MCF 10A (cell line): Measurements from ENCODE around the gene AMPD2. TPM values are rescaled to one million over a fixed set of nuclear protein-coding genes. Genes with fewer than 3 reads are reported as not detected.
A peak's percentile ranks its signal among the peaks of the same experiment; 100 is the strongest.

Experiments
- BruUV-seq: library from RNA; stranded (reverse); fragments of 400-500 nt; replicated peaks from 2 replicates; lab custom pipeline; 2021; lab: Mats Ljungman, UMichigan
- CTCF ChIA-PET: fragments of 300-600 bp; sonication (Branson Sonifier 250); formaldehyde crosslinking; extraction: SDS; loops from one replicate; lab custom pipeline; 2021; ENCODE audit warnings: antibody characterized with exemption, inconsistent platforms; lab: Yijun Ruan, JAX
- POLR2A ChIA-PET: fragments of 300-600, 350-650 bp; sonication (Branson Sonifier 250); formaldehyde crosslinking; extraction: SDS; loops from one replicate; lab custom pipeline; 2020; ENCODE audit warnings: antibody characterized with exemption, inconsistent platforms; lab: Yijun Ruan, JAX
- DNase-seq: peaks from one replicate; pipeline ENCODE4 v3.0.0-alpha.2; 2018; ENCODE audit not compliant: unreplicated experiment
- H3K27ac Mint-ChIP-seq: one replicate; pipeline ENCODE4 v1.8.0; 2022; ENCODE audit warnings: mild to moderate bottlenecking, low read depth, mixed read lengths; ENCODE audit not compliant: unreplicated experiment
- H3K27me3 Mint-ChIP-seq: one replicate; pipeline ENCODE4 v1.8.0; 2022; ENCODE audit warnings: mixed read lengths; ENCODE audit not compliant: insufficient read depth, unreplicated experiment
- H3K36me3 Mint-ChIP-seq: one replicate; pipeline ENCODE4 v1.8.0; 2022; ENCODE audit warnings: mild to moderate bottlenecking, moderate library complexity, mixed read lengths; ENCODE audit not compliant: insufficient read depth, unreplicated experiment
- H3K4me1 Mint-ChIP-seq: one replicate; pipeline ENCODE4 v1.8.0; 2022; ENCODE audit warnings: mixed read lengths; ENCODE audit not compliant: insufficient read depth, unreplicated experiment
- H3K4me3 Mint-ChIP-seq: one replicate; pipeline ENCODE4 v1.8.0; 2022; ENCODE audit warnings: mild to moderate bottlenecking, moderate library complexity, mixed read lengths; ENCODE audit not compliant: unreplicated experiment
- H3K9me3 Mint-ChIP-seq: one replicate; pipeline ENCODE4 v1.8.0; 2022; ENCODE audit warnings: mixed read lengths; ENCODE audit not compliant: unreplicated experiment
- intact Hi-C: fragments of 100-400 bp; cut with micrococcal nuclease; formaldehyde crosslinking; loops from 2 replicates; pipeline ENCODE4 v1.14.1; 2022
- total RNA-seq: library from RNA; stranded (reverse); gene quantifications from 2 replicates; pipeline ENCODE4 v1.2.3, GENCODE V29; 2022
- TF ChIP-seq, protein P1 (sequence below): fragments of 200-600 bp; IDR thresholded peaks from one replicate; pipeline ENCODE4 v1.8.0; 2022; ENCODE audit warnings: antibody characterized with exemption, mild to moderate bottlenecking; ENCODE audit not compliant: unreplicated experiment

The AMPD2 gene
- total RNA-seq, 1 experiment from 2014 or later: 49.5 TPM

DNA sequence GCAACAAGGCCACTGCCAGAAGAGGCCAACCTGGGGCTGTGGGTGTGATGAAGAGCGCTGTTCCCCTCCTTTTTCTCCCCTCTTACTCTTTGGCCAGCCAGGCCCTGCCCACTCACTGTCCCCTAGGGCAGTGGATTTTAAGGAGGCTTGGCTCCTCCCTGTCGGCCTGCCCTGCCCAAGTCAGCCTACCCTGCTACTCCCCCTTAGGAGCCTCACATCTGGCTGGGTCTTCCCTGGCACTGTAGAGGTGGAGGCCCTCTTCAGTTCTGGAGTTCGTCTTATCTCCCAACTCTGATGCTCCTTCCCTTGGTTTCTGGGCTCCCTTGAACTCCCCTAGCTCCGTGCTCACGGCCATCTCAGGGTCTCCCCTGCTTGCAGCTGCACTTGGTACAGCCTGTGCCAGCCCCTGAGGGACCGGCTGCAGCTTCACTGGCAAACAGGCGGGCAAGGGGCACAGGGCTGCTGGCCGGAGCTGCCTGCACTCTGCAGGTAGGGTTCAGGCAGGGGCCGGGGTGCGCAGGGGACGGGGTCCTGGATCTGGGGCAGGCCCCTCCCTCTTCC lies 4.0 kb downstream of the AMPD2 start:
- no peak for DNase-seq
- no TSS peak for BruUV-seq
- POLR2A ChIA-PET: no interaction called here
- no peak overlapping the region for H3K4me3 Mint-ChIP-seq
- CTCF ChIA-PET: interaction anchor here (0.6 to 11.4 kb wide), 6 partner anchors 16 to 840 kb away, joined by 3 to 96 read pairs (median 4); no protein-coding TSS in a partner anchor
- peak overlapping the region; percentile 58 for H3K27ac Mint-ChIP-seq
- H3K9me3 Mint-ChIP-seq: no peaks in the 10 kb centered on the region
- intact Hi-C loops: no loop called here
- no peaks in the 10 kb centered on the region for H3K27me3 Mint-ChIP-seq
- peaks cover 12% of the 10 kb centered on the region for H3K36me3 Mint-ChIP-seq
- peaks cover 22% of the 10 kb centered on the region for H3K4me1 Mint-ChIP-seq
- TF ChIP-seq, protein P1, sequence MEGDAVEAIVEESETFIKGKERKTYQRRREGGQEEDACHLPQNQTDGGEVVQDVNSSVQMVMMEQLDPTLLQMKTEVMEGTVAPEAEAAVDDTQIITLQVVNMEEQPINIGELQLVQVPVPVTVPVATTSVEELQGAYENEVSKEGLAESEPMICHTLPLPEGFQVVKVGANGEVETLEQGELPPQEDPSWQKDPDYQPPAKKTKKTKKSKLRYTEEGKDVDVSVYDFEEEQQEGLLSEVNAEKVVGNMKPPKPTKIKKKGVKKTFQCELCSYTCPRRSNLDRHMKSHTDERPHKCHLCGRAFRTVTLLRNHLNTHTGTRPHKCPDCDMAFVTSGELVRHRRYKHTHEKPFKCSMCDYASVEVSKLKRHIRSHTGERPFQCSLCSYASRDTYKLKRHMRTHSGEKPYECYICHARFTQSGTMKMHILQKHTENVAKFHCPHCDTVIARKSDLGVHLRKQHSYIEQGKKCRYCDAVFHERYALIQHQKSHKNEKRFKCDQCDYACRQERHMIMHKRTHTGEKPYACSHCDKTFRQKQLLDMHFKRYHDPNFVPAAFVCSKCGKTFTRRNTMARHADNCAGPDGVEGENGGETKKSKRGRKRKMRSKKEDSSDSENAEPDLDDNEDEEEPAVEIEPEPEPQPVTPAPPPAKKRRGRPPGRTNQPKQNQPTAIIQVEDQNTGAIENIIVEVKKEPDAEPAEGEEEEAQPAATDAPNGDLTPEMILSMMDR: no peak

DNA sequence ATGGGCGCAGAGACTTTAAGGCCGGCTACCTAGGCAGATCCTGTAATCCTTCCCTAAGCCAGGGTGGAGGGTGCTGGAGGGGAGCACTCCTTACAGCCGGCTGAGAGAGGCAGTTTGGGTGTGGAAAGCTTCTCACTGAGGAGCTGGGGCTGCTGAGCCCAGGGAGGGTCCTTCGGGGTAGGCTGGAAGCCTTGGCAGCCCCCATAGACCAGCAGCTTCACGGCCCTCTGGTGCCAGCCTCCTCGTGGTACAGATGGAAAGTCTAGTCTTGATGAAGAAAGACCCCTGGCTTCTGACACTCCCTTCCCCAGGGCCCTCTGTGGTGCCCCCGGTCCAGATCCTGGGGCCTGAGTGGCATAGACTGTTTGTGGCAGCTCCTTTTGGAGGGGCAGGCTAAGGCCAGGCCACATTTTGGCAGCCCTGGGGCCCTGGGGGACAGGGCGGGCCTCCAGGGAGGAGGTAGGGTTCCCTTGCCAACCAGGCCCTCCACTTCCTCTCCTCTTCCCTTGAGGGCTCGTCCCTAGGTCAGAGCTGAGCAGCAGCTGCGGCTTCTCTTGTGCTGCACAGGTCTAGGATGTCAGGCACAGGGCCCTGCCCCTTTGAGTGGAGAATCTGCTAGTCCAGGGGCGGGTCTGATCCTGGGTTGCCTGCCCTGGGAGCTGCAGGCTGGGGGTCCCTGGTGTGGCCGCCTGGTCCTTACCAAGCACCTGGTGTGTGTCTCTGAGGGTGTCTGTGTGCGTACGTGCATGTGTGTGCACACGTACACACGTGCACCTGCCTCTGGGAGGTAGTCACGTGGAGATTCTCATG lies 4.8 kb downstream of the AMPD2 start:
- TF ChIP-seq, protein P1: no peak
- DNase-seq: no peak
- intact Hi-C loops: no loop called here
- ChIA-PET POLR2A (no interaction called here), CTCF (interaction anchor here (0.6 to 11.4 kb wide), 6 partner anchors 15 to 839 kb away, joined by 3 to 96 read pairs (median 4); no protein-coding TSS in a partner anchor)
- no TSS peak for BruUV-seq
- peaks cover 14% of the 10 kb centered on the region for H3K4me1 Mint-ChIP-seq
- no peaks in the 10 kb centered on the region for H3K27me3 Mint-ChIP-seq
- no peak overlapping the region for H3K4me3 Mint-ChIP-seq
- H3K36me3 Mint-ChIP-seq: peaks cover 15% of the 10 kb centered on the region
- H3K9me3 Mint-ChIP-seq: no peaks in the 10 kb centered on the region
- no peak overlapping the region for H3K27ac Mint-ChIP-seq

DNA sequence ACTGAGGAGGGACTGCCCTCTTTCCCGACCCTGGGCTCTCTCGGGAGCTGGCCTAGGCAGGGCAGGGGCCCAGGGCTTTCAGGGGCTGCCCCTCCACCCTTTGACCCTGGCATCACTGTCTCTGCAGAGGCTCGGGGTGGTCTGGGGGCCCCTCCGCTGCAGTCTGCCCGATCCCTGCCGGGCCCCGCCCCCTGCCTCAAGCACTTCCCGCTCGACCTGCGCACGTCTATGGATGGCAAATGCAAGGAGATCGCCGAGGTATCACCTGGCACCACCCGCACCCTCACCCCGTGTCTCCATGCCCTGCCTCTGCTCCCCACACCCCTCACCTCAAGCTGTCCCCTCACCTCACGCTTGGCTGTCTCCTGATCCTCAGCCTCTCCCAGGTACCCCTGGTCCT lies 5.5 kb downstream of the AMPD2 start:
- BruUV-seq: no TSS peak
- Mint-ChIP-seq H3K27ac (no peak overlapping the region), H3K9me3 (no peaks in the 10 kb centered on the region), H3K4me1 (peaks cover 13% of the 10 kb centered on the region), H3K4me3 (no peak overlapping the region), H3K36me3 (peaks cover 16% of the 10 kb centered on the region), H3K27me3 (no peaks in the 10 kb centered on the region)
- CTCF ChIA-PET: interaction anchor here (0.7 to 11.4 kb wide), 4 partner anchors 15 to 361 kb away, joined by 3 to 96 read pairs (median 4); no protein-coding TSS in a partner anchor
- TF ChIP-seq, protein P1: no peak
- intact Hi-C loops: no loop called here
- DNase-seq: no peak
- POLR2A ChIA-PET: no interaction called here
